GM12872 (cell line): ENCODE data around the gene TIPRL.

ENCODE experiments used
- TF ChIP-seq, protein P1 (sequence below): IDR thresholded peaks from 3 replicates; pipeline ENCODE4 v1.5.1; 2011; ENCODE audit warnings: low read depth, mild to moderate bottlenecking, low read length, moderate library complexity; ENCODE audit not compliant: insufficient read depth

TIPRL gene

DNA sequence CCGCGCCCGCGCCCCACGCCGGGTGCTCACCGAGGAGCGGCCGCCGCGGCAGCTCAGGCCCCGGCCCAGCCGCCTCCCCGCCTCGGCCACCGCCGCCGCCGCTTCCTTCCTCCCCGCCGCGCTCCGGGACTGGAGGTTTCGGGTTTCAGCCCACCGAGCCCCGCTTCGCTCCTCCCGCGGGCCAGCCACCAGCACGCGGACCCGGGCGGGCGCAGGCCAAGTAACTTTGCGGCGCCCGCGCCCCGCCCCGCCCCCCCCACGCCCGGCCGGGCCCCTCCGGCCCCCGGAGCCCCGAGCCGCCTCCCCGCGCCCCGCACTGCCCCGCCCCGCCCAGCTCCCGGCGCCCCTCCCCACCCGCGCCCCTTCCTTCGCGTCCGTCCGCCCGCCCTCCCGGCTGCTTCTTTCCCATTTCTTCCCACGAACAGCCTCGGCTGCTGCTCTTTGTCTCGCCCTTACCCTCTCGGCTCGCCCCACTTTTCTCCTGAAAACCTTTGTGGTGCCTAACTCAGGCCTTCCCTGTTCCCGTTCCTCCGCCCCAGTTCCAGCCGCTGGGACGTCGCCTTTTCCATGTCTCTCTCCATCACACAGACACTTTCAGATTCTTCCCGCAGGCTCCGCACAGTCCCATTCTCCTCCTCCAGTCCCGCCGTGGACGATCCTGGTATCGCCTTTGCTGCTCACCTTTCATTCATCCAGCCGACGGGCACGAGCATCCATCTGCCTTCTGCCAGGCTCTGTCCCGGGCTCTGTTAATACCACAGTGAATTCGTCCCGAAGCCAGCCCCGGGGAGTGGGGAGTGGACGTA lies 41.9 kb upstream of the TIPRL start, which contains the start of gene GPR161:
GPR161 (minus strand) TSS at position 222 of the 806 bp plus-strand sequence. CDS start 32,080 bp downstream, outside the sequence.
- TF ChIP-seq, protein P1, sequence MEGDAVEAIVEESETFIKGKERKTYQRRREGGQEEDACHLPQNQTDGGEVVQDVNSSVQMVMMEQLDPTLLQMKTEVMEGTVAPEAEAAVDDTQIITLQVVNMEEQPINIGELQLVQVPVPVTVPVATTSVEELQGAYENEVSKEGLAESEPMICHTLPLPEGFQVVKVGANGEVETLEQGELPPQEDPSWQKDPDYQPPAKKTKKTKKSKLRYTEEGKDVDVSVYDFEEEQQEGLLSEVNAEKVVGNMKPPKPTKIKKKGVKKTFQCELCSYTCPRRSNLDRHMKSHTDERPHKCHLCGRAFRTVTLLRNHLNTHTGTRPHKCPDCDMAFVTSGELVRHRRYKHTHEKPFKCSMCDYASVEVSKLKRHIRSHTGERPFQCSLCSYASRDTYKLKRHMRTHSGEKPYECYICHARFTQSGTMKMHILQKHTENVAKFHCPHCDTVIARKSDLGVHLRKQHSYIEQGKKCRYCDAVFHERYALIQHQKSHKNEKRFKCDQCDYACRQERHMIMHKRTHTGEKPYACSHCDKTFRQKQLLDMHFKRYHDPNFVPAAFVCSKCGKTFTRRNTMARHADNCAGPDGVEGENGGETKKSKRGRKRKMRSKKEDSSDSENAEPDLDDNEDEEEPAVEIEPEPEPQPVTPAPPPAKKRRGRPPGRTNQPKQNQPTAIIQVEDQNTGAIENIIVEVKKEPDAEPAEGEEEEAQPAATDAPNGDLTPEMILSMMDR, result no peak

DNA sequence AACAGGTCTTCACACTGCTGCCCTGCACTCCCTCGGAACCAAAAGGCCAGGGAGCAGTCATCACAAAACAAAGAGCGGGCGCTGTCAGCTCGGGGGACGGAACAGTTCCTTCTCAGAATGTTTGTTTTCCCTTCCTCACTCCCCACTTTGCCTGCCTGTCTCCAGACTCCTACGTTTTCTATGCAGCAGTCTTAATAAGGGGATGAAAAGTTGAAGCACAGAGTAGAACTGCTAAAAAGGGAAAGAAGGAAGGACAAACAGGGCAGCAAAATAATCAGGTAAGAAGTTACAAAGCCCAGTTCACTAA lies 41.3 kb upstream of the TIPRL start:
- TF ChIP-seq, protein P1, result no peak

DNA sequence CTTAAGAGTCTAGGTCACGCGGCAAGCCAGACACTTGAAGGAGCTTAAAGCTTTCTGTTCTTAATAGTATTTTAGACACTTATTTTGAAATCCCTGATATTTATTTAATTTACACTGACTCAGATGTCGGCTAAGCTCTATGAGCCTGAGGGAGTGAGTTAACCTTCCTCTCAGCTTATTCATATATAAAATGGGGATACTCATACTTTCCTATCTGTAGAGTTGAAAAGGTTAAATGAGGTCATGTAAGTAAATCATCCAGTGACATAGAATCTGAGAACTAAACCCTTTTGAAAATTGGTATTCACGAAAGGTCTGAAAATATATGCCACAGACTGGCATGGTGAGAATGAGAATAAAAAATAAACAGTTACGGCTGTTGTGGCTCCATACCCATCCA lies 40.6 kb upstream of the TIPRL start:
- TF ChIP-seq, protein P1, result no peak

DNA sequence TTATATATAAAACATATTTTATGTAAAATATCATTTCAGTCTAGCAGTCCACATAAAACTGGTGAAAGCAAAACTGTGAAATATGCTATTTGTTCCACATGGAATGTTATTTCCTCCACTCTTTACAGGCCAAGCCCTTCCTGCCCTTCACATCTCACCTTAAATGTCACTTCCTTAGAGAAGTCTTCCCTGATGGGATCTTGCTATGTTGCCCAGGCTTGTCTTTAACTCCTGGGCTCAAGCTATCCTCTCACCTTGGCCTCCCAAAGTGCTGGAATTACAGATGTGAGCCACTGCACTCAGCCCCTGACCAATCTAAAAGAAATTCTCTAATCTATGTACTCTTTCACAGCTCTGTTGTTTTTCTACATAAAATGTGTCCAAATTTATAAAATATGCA lies 39.7 kb upstream of the TIPRL start:
- TF ChIP-seq, protein P1, result no peak

DNA sequence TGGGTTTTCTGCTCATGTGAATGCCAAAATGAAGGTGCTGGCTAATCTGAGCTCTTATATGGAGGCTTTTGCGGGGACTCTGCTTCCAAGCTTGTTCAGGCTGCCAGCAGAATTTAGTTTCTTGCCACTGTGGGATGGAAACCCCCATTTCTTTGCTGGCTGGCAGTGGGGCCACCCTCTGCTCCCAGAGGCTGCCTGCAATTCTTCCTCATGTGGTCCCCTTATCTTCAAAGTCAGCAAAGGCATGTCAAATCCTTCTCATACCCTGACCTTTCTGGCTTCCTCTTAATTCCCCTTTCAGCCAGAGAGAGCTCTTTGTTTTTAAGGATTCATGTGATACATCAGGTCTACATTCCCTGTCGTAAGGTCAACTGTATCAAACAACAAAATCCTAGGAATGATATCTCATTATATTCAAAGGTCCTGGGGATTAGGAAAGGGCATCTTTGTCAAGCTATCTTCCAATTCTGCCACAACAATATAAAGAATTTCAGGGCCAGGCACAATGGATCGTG lies 36.8 kb upstream of the TIPRL start:
- TF ChIP-seq, protein P1, result no peak

DNA sequence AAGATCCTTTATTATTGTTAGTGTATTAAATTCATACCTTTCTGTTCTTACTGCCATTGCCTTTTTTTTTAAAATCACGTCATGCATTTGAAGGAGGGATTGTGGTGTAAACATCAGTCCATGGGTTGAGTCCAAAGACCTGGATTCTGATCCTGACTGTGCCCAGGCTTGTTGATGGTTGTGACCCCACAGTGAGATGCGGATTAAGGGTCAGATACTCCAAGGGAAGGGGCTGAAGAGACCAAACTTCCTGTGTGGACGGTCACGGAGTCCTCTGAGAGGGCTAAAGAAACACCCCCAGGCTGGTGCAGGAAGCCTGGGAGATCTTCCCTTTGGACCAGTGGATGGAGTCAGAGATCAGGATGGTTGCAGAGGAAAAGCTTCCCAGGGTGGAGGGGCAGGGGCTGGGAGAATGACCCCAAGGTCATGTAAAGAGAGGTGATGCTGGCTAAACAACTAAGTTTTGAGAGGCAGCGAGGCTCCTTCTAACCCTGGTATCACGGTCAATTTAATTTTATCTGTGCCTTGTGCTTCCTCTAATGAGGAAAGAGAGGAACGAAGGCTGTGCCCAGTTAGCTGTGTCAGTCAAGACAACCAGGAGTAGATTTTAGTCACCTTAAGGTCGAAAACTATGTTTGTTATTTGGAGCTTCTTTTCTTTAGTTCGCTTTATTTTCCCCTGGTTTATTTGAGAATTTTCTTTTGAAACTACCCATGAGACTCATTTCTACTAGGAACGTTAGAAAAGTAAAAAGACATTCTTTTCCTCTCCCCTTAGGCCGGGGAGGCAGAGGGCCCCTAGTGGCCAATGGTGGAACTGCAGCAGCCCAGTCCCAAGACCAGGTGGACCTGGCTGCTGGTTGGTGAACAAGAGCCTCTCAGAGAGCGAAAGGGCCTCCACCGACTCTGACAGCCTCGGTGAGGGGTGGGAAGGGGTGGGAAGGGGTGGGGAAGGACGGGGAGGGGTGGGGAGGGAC lies 33.3 kb upstream of the TIPRL start:
- TF ChIP-seq, protein P1, result peak; percentile 98

DNA sequence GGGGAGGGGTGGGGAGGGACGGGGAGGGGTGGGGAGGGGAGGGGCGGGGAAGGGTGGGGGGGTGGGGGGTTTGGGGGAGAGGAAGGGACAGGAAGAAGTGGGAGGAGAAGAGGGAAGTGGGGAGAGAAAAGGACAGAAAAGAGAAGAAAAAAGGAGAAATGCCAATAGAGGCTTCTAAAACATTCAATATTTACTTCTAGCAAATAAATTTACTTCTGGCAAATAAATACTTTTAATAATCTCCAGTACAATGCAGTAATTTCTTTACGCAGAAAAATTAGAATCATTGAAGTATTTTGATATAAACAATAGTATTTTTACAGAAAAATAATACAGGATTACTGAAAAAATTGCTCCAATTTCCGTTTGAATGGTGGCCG lies 32.6 kb upstream of the TIPRL start:
- TF ChIP-seq, protein P1, result no peak
